ENCODE data around the gene LDB2.

LDB2 gene

DNA sequence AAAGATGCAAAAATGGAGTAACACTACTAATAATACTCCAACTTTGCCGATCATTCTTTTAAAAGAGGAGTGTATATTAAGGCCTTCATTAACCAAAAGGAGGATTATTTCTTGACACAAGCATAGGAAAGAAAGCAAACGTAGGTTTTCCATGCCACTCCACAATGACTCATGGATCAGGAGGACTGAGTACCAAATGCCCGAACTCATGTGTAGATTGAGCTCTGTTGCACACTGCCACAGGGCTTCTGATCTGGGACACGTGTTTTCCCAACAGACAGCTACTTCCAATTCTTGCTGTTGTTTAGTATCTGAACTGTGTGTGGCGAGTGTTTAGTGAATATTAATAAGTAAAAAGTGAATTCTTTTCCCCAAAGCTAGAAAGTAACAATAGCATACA, 131.2 kb downstream of the LDB2 start:
- H3K4me3 ChIP-seq (ENCODE audit: low read depth, low read length) = no peak overlapping the region
- TF ChIP-seq, protein P1, sequence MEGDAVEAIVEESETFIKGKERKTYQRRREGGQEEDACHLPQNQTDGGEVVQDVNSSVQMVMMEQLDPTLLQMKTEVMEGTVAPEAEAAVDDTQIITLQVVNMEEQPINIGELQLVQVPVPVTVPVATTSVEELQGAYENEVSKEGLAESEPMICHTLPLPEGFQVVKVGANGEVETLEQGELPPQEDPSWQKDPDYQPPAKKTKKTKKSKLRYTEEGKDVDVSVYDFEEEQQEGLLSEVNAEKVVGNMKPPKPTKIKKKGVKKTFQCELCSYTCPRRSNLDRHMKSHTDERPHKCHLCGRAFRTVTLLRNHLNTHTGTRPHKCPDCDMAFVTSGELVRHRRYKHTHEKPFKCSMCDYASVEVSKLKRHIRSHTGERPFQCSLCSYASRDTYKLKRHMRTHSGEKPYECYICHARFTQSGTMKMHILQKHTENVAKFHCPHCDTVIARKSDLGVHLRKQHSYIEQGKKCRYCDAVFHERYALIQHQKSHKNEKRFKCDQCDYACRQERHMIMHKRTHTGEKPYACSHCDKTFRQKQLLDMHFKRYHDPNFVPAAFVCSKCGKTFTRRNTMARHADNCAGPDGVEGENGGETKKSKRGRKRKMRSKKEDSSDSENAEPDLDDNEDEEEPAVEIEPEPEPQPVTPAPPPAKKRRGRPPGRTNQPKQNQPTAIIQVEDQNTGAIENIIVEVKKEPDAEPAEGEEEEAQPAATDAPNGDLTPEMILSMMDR (IDR thresholded peaks at IDR 0.05; ENCODE audit: control insufficient read depth, extremely low read depth, insufficient read depth) = no peak
- no peak for DNase-seq (ENCODE audit: low read depth)

- H3K4me3 ChIP-seq (ENCODE audit: low read depth, low read length) = no peak overlapping the region
- TF ChIP-seq, protein P1 (IDR thresholded peaks at IDR 0.05; ENCODE audit: control insufficient read depth, extremely low read depth, insufficient read depth) = no peak
- DNase-seq (ENCODE audit: low read depth) = no peak
Measured at GRCh38 chr4:16765546-16765945, 132.9 kb downstream of the LDB2 start.

DNA sequence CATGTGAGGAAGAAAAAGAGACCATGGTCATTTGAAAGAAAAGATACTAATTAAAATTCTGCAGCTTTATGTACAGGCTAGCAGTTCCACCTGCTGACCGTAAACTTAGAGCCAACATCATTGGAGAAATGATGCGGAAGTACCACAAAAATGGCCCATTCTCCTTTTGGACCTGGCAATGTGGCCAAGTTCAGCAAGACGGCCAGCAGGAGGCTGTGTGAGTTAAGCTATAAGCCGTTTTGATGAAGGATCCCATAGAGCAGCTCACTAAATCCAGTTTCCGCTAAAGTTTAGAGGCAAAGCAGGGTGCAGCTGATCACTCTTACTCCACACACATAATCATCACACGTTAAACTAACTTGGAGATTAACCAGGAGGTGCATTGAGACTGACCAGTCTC, 133.8 kb downstream of the LDB2 start:
- TF ChIP-seq, protein P1 (IDR thresholded peaks at IDR 0.05; ENCODE audit: control insufficient read depth, extremely low read depth, insufficient read depth) = peak; percentile 47
- no peak for DNase-seq (ENCODE audit: low read depth)
- H3K4me3 ChIP-seq (ENCODE audit: low read depth, low read length) = no peak overlapping the region

DNA sequence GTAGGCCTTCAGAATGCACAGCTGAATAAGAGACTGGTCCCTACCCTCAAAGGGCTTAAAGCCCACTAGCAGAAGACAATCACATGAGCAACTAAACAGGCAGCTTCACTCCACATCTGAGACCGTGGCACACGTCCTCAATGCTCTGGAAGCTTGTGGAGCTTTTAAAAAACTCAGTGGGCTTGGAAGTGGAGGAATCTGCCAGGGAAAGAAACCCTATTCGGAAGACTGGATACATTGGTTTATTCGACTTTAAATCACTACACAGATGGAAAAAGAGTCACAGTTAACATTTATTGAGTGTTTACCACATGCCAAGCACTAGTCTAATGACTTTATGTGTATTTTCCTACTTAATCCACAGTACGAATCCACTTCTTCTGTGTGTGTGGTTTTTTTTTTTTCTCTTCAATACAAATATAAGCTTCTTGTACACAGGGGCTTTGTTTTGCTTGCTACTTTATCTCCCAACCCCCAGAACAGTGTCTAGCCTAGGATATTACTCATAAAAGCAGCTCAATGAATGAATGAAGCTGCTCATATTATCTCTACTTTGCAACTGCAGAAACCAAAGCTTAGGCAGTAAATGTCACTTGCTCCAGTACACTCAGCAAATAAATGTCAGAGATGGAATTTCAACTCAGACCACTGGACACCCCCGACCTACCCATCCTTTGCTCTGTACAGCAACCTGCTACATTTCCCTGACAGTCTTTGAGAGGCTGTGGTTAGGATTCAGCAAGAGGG, 137.7 kb downstream of the LDB2 start:
- no peak overlapping the region for H3K4me3 ChIP-seq (ENCODE audit: low read depth, low read length)
- no peak for DNase-seq (ENCODE audit: low read depth)
- TF ChIP-seq, protein P1 (IDR thresholded peaks at IDR 0.05; ENCODE audit: control insufficient read depth, extremely low read depth, insufficient read depth) = no peak

GRCh38 chr4:16759931-16760582, 138.4 kb downstream of the LDB2 start:
- no peak for DNase-seq (ENCODE audit: low read depth)
- TF ChIP-seq, protein P1 (IDR thresholded peaks at IDR 0.05; ENCODE audit: control insufficient read depth, extremely low read depth, insufficient read depth) = no peak
- no peak overlapping the region for H3K4me3 ChIP-seq (ENCODE audit: low read depth, low read length)

GRCh38 chr4:16758816-16759215, 139.6 kb downstream of the LDB2 start:
- no peak overlapping the region for H3K4me3 ChIP-seq (ENCODE audit: low read depth, low read length)
- no peak for DNase-seq (ENCODE audit: low read depth)
- TF ChIP-seq, protein P1 (IDR thresholded peaks at IDR 0.05; ENCODE audit: control insufficient read depth, extremely low read depth, insufficient read depth) = no peak

All from LNCaP clone FGC (cell line).